Stimulated activated CD8-positive, alpha-beta memory T cell treated with anti-CD3 and anti-CD28 coated beads, Interleukin-4, amount 100 ng/mL, for 48 hours (primary cell): ENCODE measurements around the gene ADNP.
A peak's percentile ranks its signal among the peaks of the same experiment; 100 is the strongest.
"Not testable (repeated sequence)": the region's sequence is repeated elsewhere in the genome, so short reads cannot be mapped to it uniquely, and the experiment has no call there.

ENCODE experiments used
- DNase-seq: peaks from one replicate; pipeline ENCODE4 v3.0.0-alpha.2; 2020

The ADNP gene

DNA sequence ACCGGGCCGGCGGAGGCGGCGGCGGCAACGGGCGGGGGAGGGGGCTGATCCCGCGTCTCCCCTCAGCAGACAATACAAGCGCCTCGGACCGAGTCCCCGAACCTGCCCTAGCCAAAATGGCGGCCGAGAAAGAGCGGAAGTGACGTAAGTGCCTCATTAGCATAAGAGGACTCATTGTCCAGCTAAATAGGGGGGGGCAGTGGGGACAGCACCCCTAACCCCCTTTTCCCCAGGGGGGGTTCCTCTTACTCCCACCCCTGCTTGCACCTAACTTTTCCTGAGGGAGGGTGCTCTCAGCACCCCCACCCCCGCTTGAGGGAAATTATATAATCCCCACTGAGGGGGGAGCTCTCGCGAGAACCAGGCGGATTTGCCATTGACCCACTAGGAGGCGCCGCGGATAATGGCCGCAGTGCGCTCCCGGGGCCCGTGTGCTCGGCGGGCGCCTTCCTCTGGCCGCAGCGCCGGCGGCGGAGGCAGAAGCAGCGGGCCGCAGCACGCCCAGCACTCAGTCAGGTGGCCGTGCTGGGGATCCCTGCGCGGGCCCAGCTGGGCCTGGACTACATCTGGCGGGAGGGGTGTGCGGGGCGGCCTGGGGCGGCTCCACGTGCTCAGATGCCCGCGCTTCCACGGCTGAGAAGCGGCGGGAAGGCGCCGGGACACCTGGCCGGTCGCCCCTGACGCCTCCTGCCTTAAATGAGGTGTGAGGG is at the start of gene ADNP:
Gene ADNP (minus strand): TSS at position 132 of the 710 bp plus-strand sequence. CDS start 27,441 bp downstream, outside the sequence.
- DNase-seq, result peak; percentile 90

DNA sequence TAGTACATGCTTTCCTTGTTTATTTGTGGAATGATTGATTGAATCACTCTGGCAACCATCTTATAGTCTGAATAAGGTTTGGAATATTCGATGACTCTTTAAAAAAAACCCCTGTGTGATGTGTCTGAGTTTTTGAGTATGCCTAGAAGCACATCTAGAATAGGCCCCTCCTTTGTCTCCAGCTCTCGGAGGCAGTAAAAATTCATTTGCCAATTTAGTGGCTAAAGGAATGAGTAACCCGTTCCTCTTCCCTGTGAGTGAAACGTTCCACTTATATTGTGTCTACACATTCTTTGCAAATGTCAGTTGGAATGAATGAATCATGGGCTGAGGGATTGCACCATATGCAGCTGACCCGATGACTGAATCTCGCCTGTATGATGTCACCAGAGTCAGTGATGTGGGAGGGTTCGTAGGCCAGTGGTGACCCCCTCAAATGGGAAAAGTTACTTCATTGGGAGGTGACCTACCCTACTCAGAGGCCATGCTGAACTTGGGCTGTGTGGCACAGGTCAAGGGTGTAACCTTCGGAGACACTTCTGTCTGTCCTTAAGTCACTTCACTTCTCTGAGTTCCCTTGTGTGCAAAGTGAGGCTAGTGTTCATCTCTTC is 48.9 kb upstream of the ADNP start:
- DNase-seq, result peak; percentile 61

DNA sequence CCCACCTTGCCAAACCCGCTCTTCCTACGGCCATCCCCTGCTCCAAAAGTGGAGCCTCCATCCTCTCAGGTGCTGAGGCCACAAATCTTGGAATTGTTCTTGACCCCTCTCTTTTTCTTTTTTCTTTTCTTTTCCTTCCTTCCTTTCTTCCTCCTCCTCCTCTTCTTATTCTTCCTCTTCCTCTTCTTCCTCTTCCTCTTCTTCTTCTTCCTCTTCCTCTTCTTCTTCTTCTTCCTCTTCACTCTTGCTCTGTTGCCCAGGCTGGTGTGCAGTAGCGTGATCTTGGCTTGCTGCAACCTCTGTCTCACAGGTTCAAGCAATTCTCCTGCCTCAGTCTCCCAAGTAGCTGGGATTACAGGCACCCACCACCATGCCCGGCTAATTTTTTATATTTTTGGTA is 47.3 kb upstream of the ADNP start:
- not testable (repeated sequence) for DNase-seq

DNA sequence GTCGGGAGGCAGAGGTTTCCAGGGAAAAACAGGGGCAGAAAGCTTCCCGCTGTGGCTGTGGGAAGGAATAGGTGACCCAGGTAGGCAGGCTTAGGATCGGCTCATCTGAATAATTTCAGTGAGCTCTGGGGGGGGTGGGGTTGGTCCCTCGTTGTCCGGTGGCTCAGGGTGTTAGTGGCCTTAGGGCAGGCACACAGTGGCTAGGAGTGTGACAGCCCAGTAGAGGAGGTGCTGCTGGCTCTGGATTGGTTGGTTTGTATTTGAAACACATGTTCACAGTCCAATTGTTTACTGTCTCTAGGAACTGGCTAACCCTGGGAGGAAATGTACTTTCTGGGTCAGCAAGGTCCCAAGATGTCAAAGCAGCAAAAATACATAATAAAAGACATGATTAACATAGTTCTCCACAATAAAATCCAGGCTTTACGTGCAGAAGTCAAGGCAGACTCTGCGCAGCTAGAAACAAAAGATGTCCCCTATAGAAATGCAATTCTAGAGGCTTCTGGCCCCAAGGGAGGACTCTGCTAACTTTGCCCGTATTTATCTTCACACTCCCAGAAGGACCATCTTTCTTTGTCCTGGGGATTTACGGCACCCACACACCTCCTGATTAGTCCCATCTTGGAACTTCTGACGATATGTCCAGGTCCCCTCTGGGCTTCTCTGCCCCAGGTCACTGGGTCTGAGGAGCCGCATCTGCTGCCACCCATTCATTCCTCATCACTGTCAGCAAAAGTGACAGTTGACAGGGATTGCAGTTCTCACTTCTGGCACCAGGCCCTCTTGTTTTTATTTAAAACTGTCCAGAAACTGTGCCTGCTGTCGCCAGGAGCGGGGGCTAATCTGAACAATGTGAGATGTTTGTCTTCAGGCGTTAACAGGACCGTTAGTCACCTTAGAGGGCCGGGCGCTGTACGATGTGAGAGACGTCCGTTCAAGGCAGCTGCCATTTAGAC is 46.1 kb upstream of the ADNP start:
- DNase-seq, result no peak

DNA sequence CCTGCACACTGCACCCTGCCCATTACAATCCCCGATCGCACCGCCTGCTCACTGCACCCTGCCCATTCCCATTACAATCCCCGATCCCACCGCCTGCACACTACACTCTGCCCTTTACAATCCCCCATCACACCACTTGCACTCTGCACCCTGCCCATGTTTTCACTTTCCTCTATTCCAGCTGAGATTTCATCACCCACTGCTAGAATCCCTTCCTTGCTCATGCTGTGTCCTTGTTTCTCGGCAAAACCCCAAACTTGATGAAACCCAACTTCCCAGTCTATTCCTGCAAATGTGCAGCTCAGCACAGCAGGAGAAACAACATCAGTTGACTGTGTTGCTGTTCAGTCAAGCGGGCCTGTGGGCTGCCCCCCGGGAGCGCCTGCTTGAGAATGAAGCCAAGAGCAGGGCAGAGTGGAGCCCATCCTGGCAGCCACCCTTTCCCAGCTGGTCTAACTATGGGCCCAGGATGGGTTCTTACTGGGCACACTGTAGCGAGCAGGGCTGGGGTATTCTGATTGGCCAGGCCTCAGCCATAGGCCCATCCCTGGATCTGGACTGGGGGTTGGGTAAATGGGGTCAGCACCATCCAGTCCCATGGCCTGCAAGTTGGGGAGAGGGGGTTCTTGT is 44.6 kb upstream of the ADNP start:
- no peak for DNase-seq

DNA sequence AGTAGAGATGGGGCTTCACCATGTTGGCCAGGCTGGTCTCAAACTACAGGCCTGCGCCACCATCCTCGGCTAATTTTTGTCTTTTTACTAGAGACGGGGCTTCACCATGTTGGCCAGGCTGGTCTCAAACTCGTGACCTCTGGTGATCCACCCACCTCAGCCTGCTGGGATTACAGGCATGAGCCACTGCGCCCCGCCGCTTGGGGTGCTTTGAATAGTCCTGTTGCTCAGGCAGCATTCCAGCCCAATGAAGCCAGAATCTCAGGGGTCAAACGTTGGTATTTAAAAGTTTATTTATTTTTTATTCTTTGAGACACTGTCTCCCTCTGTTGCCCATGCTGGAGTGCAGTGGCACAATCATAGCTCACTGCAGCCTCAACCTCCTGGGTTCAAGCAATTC is 38.7 kb upstream of the ADNP start:
- DNase-seq, result no peak

DNA sequence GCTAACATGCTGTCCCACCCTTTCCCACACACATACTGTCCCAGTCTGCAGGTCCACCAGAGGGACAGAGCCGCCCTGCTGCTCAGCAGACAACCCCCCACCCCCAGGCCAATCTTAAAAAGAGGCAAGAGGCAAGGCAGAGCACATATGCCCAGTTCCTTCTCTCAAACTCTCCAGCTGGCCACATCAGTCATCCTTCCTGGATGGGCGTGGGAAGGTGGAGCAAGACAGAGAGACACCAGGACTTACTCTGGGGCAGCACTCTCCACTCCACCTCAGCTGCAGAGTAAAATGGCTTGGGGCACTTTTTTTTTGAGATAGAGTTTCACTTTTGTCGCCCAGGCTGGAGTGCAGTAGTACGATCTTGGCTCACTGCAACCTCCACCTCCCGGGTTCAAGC is 38.2 kb upstream of the ADNP start:
- DNase-seq, result no peak

DNA sequence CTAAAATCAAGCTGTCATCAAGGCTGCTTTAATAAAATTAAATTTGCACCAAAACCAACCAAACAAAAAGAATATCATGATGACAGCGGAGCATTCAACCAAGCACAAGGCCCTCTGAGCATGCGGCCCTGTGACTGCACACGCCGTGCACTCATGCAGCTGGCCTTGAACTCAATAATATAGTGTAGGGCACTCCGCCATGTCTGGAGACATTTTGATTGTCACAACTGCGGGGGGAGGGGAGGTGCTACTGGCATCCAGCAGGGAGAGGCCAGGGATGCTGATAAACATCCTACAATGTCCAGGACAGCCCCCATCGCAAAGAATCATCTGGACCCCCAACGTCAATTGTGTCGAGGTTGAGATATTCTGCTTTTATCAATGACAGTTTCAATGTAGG is 37.1 kb upstream of the ADNP start:
- DNase-seq, result no peak

DNA sequence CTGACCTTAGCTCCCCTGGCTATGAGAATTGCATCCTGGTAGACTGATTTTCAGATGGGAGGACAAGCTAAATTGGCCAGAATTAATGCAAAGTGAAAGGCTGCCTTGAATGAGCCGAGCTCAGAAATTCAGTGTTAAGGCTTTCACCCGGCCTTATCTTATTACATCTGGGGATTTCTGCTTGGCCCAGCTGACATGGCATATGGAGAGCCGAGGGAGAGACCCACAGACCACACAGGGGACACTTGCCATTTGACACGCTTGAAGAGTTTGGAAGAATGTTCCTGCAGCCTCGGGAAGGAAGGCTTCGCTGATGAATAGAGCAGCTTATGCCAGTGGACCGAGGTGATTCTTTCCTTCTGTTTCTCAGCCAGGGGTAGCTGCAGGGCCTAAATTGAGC is 36.3 kb upstream of the ADNP start:
- DNase-seq, result no peak

DNA sequence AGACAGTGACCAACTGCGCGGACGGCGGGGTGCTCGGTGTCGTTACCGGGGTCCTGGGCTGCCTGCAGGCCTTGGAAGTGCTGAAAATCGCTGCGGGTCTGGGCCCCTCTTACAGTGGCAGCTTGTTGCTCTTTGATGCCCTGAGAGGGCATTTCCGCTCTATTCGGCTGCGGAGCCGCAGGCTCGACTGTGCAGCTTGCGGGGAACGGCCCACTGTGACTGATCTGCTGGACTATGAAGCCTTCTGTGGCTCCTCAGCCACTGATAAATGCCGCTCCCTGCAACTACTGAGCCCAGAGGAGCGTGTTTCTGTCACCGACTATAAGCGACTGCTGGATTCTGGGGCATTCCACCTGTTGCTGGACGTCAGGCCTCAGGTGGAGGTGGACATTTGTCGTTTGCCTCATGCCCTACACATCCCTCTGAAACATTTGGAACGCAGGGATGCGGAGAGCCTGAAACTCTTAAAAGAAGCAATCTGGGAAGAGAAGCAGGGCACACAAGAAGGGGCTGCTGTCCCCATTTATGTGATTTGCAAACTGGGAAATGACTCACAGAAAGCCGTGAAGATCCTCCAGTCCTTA is 28.4 kb upstream of the ADNP start:
- no peak for DNase-seq

DNA sequence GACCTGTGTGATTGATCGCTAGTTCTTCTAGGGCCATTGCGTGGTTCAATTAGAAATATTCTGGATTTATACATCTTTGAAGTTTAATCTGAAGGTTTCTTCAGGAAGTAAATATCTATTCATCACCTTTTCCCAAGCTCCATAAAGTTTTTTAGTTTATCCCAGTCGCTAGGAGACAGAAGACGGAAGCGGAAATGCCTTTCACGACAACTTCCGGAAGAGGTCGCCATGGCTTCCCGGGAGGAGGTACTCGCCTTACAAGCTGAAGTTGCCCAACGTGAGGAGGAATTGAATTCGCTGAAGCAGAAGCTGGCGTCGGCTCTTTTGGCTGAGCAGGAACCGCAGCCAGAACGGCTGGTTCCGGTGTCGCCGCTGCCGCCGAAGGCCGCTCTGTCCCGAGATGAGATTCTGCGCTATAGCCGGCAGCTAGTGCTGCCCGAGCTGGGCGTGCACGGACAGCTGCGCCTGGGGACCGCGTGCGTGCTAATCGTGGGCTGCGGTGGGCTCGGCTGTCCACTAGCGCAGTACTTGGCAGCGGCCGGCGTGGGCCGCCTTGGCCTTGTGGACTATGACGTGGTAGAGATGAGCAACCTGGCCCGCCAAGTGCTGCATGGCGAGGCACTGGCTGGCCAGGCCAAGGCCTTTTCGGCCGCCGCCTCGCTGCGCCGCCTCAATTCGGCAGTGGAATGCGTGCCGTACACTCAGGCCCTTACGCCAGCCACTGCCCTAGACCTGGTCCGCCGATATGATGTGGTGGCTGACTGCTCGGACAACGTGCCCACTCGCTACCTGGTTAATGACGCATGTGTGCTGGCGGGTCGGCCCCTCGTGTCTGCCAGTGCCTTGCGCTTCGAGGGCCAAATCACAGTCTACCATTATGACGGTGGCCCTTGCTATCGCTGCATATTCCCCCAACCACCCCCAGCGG is 27.6 kb upstream of the ADNP start, which contains the start of gene MOCS3:
Gene MOCS3 (plus strand): TSS at position 204 of the 928 bp plus-strand sequence. CDS start 25 bp downstream, at position 229.
- DNase-seq, result peak; percentile 81

DNA sequence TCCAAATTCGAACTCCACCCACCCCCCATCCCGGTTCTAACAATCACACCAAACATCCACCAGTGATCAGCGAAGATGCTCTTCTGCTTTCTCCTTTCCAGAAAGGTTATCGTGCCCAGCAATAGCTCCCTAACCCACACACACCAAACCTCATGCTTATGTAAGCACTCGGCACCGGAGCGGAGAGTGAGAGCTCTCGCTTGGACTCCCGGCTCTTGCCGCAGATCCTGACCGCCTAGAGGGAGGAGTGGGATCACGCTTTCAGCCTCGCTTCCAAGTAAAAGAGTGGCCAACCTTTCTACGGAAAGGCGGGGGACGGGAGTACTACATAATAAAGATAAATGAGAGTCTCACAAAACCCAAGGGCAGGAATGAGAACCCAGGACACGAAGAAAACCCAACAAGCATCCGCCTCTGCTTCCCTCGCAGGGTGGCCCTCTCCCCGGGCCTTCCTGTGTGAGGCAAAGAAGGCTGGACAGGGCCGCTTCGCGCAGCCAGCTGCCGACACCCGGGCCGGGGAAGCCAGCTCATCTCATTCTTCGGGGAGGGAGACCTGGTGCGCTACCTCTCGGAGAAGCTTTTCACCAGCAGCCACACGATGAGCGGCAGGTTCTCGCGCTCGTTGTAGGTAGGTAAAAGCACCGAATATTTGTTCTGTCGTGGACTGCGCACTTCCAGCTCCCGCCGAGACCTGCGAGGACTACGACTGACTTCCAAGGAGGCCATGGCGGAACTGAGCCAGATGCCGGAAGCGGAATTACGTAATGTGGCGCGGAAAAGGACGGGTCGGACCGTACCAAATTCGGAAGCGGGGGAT is 26.8 kb upstream of the ADNP start, which contains the start of gene DPM1:
Gene DPM1 (minus strand): TSS at position 735 of the 817 bp plus-strand sequence. CDS start 9 bp downstream, at position 726.
- DNase-seq, result peak; percentile 92

DNA sequence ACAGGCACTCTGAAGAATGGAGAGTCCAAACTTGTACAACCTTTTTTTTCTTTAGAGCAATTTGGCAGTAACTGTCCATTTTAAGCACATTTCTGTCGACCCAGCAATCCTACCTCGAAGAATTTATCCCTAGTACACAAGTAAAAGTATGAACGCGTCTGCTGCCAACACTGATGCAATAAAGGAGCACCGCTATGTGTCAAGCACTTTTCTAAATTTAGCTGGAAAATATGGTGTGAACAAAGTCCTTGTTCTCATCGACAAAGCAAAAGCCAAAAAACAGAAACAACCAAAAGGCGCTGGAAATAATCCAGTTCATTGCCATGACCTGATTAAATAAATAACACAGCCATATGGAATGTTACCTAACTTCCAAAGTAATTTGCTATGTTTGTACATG is 26.0 kb upstream of the ADNP start:
- no peak for DNase-seq

DNA sequence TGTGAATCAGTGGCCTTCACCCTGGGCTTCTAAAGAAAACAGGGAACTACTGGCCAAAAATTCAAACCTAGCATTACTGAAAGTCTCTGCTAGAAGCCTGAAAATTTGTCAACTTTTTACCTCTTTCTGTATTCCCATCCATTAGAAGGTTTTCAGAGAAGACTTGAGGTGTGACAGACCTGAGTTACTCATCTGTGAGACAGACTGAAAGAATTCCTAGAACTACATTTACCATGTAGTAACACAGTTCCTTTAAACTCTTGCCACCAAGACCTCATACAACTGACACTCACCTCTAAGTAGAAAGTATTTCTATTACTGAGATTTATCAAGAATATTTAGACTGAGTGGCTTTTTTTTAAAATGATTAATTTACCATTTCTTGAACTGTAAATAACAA is 22.6 kb upstream of the ADNP start:
- DNase-seq, result no peak

DNA sequence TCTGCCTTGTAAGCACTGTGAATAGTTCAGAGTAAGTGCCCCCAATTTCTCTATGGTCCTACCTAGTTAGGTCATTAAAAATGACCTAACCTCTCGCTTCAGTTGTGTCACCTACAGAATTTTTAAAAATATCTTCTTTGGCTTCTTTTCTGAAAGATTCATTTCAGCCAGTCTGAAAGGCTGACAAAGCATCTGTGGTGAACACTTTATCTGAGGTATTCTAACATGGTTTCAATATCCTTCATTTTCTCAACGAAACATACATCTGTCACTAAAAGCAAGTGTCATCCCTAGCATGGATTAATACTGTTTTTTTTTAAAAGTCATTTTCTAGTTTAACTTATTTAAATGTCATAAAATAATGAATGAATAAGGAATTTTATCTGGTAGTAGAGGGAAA is 22.0 kb upstream of the ADNP start:
- DNase-seq, result no peak

DNA sequence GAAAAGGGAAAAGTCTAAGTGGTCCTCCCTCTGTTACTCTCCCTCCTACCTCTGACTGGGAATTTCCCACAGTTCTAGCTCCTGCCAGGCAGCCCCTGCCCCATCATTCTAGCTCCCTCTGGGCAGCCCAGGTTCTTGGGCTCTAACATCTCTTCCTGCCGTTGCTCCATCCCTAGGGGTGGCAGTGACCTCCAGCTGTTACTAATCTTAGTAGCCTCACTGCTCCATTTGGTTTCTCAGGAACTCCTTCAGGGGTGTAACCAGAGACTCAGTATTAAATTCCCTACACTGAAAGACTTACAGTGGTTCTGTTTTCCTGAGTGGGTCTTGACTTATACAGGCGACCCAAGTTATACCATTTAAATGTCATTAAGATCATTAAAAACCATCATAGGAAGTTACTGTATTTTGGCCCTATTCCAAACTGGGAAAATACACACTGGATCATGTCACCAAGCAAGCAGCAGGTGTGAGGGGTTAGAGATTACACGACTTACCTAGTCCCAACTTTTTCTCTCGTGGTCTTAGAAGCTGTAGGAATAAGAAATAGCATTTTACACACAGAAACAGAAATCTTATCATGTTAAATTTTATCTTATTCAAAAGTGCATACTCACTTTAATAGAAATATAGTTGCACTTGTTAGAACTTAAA is 17.0 kb upstream of the ADNP start:
- no peak for DNase-seq

DNA sequence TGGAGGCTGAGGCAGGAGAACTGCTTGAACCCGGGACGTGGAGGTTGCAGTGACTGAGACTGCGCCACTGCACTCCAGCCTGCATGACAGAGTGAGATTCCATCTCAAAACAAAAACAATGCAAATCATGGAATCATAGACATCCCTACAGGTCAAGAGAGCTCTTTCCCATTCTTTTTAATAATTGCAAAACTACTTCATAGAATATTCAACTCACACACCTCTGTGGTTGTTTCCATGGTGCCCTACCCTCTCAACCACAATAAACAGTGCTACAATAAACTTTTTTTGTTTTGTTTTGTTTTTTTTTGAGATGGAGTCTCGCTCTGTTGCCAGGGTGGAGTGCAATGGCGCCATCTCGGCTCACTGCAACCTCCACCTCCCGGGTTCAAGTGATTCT is 11.8 kb upstream of the ADNP start:
- no peak for DNase-seq

DNA sequence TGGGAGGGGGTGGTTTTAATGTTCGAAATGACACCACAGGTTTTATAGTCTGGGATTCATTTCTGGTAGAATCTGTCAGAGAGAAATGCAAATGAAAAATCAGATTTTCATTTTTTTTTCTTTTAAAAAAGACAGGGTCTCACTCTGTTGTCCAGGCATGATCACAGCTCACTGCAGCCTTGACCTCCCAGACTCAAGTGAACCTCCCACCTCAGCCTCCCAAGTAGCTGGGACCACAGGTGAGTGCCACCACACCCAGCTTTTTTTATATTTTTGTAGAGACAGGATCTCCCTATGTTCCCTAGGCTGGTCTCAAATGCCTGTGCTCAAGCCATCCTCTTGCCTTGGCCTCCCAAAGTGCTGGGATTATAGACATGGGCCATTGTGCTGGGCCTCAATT is 2.4 kb upstream of the ADNP start:
- DNase-seq, result no peak

DNA sequence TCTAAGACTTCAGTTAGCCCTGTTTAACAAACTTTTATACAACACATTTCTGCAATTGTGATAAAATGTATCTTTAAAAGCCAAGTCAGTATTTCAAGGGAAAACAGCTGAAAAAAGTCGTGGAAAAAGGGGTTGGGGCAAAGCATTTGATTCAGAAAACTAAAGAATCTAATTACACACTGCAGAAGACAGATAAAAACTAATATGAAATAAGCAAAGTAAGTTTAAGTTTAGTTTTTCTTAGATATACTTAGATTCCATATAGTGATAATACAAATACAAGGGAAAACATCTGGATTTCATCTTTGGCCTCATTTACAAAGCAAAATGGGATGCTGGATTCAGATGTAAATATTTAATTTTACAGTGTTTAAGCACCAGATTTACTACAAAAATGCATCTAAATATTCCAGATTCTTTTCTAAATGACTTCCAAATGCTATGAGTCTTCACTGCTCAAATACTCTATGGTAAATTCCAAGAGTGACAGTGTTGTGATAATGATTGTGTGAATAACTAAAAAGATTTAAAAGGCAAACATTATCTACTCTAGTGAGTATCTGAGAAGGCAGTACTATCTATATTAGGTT is 1.5 kb upstream of the ADNP start:
- no peak for DNase-seq
